ENCODE data around the gene APOL1.

GRCh38 chr22:36239150-36239400, 13.9 kb upstream of the APOL1 start:
- TF ChIP-seq POLR2A (IDR thresholded peaks at IDR 0.05) = no peak
- TF ChIP-seq CTCF (IDR thresholded peaks at IDR 0.05 in 4 of 5, conservative IDR thresholded peaks at IDR 0.05 in 1 of 5) = no peak

Measured in gastrocnemius medialis (tissue), 4 donors.